Measurements from ENCODE around the gene TUBG2.

DNA sequence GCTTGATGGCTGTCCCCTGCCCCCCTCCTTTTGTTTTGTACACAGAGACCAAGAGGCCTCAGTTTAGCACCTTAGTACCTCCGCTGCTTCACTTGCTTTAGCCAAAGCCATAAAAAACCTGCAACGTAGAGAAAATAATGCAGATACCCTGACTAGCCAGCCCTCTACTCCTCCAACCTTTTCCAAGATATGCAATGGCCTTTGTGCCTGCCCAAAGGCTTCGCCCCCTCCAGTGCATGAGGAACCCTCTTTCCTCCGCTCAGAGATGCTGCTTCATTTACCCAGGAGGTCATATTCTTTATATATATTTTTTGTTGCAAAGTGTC, 40.3 kb downstream of the TUBG2 start:
- TF ChIP-seq, protein P1, sequence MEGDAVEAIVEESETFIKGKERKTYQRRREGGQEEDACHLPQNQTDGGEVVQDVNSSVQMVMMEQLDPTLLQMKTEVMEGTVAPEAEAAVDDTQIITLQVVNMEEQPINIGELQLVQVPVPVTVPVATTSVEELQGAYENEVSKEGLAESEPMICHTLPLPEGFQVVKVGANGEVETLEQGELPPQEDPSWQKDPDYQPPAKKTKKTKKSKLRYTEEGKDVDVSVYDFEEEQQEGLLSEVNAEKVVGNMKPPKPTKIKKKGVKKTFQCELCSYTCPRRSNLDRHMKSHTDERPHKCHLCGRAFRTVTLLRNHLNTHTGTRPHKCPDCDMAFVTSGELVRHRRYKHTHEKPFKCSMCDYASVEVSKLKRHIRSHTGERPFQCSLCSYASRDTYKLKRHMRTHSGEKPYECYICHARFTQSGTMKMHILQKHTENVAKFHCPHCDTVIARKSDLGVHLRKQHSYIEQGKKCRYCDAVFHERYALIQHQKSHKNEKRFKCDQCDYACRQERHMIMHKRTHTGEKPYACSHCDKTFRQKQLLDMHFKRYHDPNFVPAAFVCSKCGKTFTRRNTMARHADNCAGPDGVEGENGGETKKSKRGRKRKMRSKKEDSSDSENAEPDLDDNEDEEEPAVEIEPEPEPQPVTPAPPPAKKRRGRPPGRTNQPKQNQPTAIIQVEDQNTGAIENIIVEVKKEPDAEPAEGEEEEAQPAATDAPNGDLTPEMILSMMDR (conservative IDR thresholded peaks at IDR 0.05; ENCODE audit: low read length): no peak
- TF ChIP-seq EZH2phosphoT487 (IDR thresholded peaks at IDR 0.05; ENCODE audit: borderline replicate concordance): no peak

Measured in Loucy (cell line).